HG02623 (cell line): Measurements from ENCODE around the gene ZP2.
"Not testable (repeated sequence)": the region's sequence is repeated elsewhere in the genome, so short reads cannot be mapped to it uniquely, and the experiment has no call there.

Experiments used
- ATAC-seq: cut with Tn5 transposase; IDR thresholded peaks from one replicate; pipeline ENCODE4 v1.9.1; 2021; ENCODE audit warnings: moderate library complexity; ENCODE audit not compliant: unreplicated experiment

The ZP2 gene

GRCh38 chr16:21152160-21153030, 59.0 kb downstream of the ZP2 start:
- not testable (repeated sequence) for ATAC-seq

GRCh38 chr16:21150375-21151001, 60.9 kb downstream of the ZP2 start, which contains the start of gene DNAH3:
Gene DNAH3 (minus strand): TSS chr16:21150846. CDS start chr16:21150319, 527 bp downstream.
- no peak for ATAC-seq
